ENCODE measurements around the gene PKHD1. TPM values are rescaled to one million over a fixed set of nuclear protein-coding genes. Genes with fewer than 3 reads are reported as not detected.

Gene PKHD1
- total and polyA plus RNA-seq, 12 donors, result 0.03 to 0.22 (median 0.09) TPM; not detected in 3

GRCh38 chr6:52135217-52135616, 47.8 kb upstream of the PKHD1 start:
- WGBS, 4 donors, result 78 to 91% (median 85%) methylated on average over 4 of the region's 4 CpGs
- Histone ChIP-seq H3K36me3 (replicated peaks in 1 of 2) (no peaks in the 10 kb centered on the region), H3K4me1 (replicated peaks in 1 of 2) (no peaks in the 10 kb centered on the region), H3K9me3 (replicated peaks in 1 of 3) (no peaks in the 10 kb centered on the region), H3K4me3 (no peak overlapping the region), H3K27me3 (no peaks in the 10 kb centered on the region), H3K27ac (no peak overlapping the region)
- intact Hi-C loops (cut with DNase I), result no loop called here
- no peak for TF ChIP-seq POLR2A (IDR thresholded peaks at IDR 0.05)
- TF ChIP-seq CTCF (IDR thresholded peaks at IDR 0.05), result no peak
- DNase-seq, result no peak

- TF ChIP-seq POLR2A (IDR thresholded peaks at IDR 0.05) (no peak), CTCF (IDR thresholded peaks at IDR 0.05) (no peak)
- no peak for DNase-seq
- no peak overlapping the region for H3K27ac ChIP-seq
- 63 to 82% (median 64%) methylated on average over 3 of the region's 3 CpGs for WGBS, 4 donors
- no peaks in the 10 kb centered on the region for H3K36me3 ChIP-seq (replicated peaks in 1 of 2)
- H3K9me3 ChIP-seq (replicated peaks in 1 of 3), result no peaks in the 10 kb centered on the region
- intact Hi-C loops (cut with DNase I), result no loop called here
- H3K4me1 ChIP-seq (replicated peaks in 1 of 2), result no peaks in the 10 kb centered on the region
- no peaks in the 10 kb centered on the region for H3K27me3 ChIP-seq
- no peak overlapping the region for H3K4me3 ChIP-seq
Measured at GRCh38 chr6:52134011-52134410, 46.6 kb upstream of the PKHD1 start.

- no peaks in the 10 kb centered on the region for H3K4me1 ChIP-seq (replicated peaks in 1 of 2)
- intact Hi-C loops (cut with DNase I), result no loop called here
- no peak overlapping the region for H3K27ac ChIP-seq
- H3K4me3 ChIP-seq, result no peak overlapping the region
- DNase-seq, result no peak
- TF ChIP-seq POLR2A (IDR thresholded peaks at IDR 0.05) (no peak), CTCF (IDR thresholded peaks at IDR 0.05) (no peak)
- WGBS, 4 donors, result 50 to 86% (median 66%) methylated on average over 2 of the region's 2 CpGs
- H3K36me3 ChIP-seq (replicated peaks in 1 of 2), result no peaks in the 10 kb centered on the region
- no peaks in the 10 kb centered on the region for H3K27me3 ChIP-seq
- H3K9me3 ChIP-seq (replicated peaks in 1 of 3), result no peaks in the 10 kb centered on the region
Measured at GRCh38 chr6:52133324-52133723, 45.9 kb upstream of the PKHD1 start.

GRCh38 chr6:52132292-52132691, 44.9 kb upstream of the PKHD1 start:
- no peaks in the 10 kb centered on the region for H3K4me1 ChIP-seq (replicated peaks in 1 of 2)
- WGBS, 4 donors, result 54 to 66% (median 57%) methylated on average over 2 of the region's 2 CpGs
- H3K27ac ChIP-seq, result no peak overlapping the region
- no peaks in the 10 kb centered on the region for H3K9me3 ChIP-seq (replicated peaks in 1 of 3)
- no peaks in the 10 kb centered on the region for H3K36me3 ChIP-seq (replicated peaks in 1 of 2)
- no peak overlapping the region for H3K4me3 ChIP-seq
- no peak for DNase-seq
- no peaks in the 10 kb centered on the region for H3K27me3 ChIP-seq
- TF ChIP-seq POLR2A (IDR thresholded peaks at IDR 0.05), result no peak
- no peak for TF ChIP-seq CTCF (IDR thresholded peaks at IDR 0.05)
- intact Hi-C loops (cut with DNase I), result no loop called here

Data from adrenal gland (tissue), 12 donors.